Hepatocyte (in vitro differentiated cells): ENCODE results near the gene AGO3. TPM values are rescaled to one million over a fixed set of nuclear protein-coding genes. Genes with fewer than 3 reads are reported as not detected.

Source experiments
- DNase-seq: peaks from one replicate; pipeline ENCODE4 v3.0.0-alpha.2; 2016; ENCODE audit warnings: low spot score
- H2AFZ ChIP-seq: fragments of 200-600 bp; sonication (generic); 2 replicates; pipeline ENCODE4 v1.6.0; 2016; ENCODE audit warnings: antibody characterized with exemption, mild to moderate bottlenecking
- H3K27ac ChIP-seq: fragments of 200-600 bp; sonication (generic); 2 replicates; pipeline ENCODE4 v1.5.1; 2016; ENCODE audit warnings: mild to moderate bottlenecking
- H3K27me3 ChIP-seq: fragments of 200-600 bp; sonication (generic); 2 replicates; pipeline ENCODE4 v1.6.1; 2016
- H3K36me3 ChIP-seq: fragments of 200-600 bp; sonication (generic); replicated peaks from 2 replicates; pipeline ENCODE4 v1.5.1; 2016; ENCODE audit warnings: low read depth; ENCODE audit not compliant: insufficient read depth
- H3K4me1 ChIP-seq: fragments of 200-600 bp; sonication (generic); 2 replicates; pipeline ENCODE4 v1.5.1; 2016; ENCODE audit warnings: mild to moderate bottlenecking, moderate library complexity; ENCODE audit not compliant: insufficient read depth
- H3K4me2 ChIP-seq: fragments of 200-600 bp; sonication (generic); 2 replicates; pipeline ENCODE4 v1.6.0; 2016
- H3K4me3 ChIP-seq: fragments of 200-600 bp; sonication (generic); 2 replicates; pipeline ENCODE4 v1.5.1; 2016; ENCODE audit warnings: mild to moderate bottlenecking
- H3K79me2 ChIP-seq: fragments of 200-600 bp; sonication (generic); 2 replicates; pipeline ENCODE4 v1.6.0; 2017; ENCODE audit warnings: mild to moderate bottlenecking
- H3K9me2 ChIP-seq: fragments of 200-600 bp; sonication (generic); replicated peaks from 2 replicates; pipeline ENCODE4 v1.6.0; 2017; ENCODE audit warnings: mild to moderate bottlenecking; ENCODE audit not compliant: insufficient read depth
- H3K9me3 ChIP-seq: fragments of 200-600 bp; sonication (generic); 2 replicates; pipeline ENCODE4 v1.5.1; 2016; ENCODE audit warnings: low read depth, mild to moderate bottlenecking
- H4K20me1 ChIP-seq: fragments of 200-600 bp; sonication (generic); 2 replicates; pipeline ENCODE4 v1.6.0; 2016; ENCODE audit warnings: mild to moderate bottlenecking; ENCODE audit not compliant: insufficient read depth, poor library complexity, severe bottlenecking
- CTCF ChIP-seq: fragments of 200-600 bp; sonication (generic); IDR thresholded peaks from 2 replicates; pipeline ENCODE4 v1.5.1; 2016; ENCODE audit warnings: antibody characterized with exemption, mild to moderate bottlenecking; ENCODE audit not compliant: poor library complexity
- EZH2 ChIP-seq: fragments of 200-600 bp; sonication (generic); IDR thresholded peaks from 2 replicates; pipeline ENCODE4 v1.6.1; 2016; ENCODE audit warnings: antibody characterized with exemption, mild to moderate bottlenecking, borderline replicate concordance
- EZH2phosphoT487 ChIP-seq: fragments of 200-600 bp; sonication (generic); IDR thresholded peaks from one replicate; pipeline ENCODE4 v1.6.1; 2018; ENCODE audit warnings: antibody characterized with exemption, mild to moderate bottlenecking, low read depth, moderate library complexity; ENCODE audit not compliant: unreplicated experiment, severe bottlenecking
- WGBS: methylation state at CpG from one replicate; pipeline ENCODE4 v1.1.6; 2016; ENCODE audit warnings: low lambda C conversion rate; ENCODE audit errors: missing lambda C conversion rate; 5-methylcytosine and 5-hydroxymethylcytosine counted together
- polyA plus RNA-seq: library from polyadenylated mRNA; unstranded; fragments of >200 nt; fragmentation: Nextera tagmentation; extraction: Ambion mirVana; gene quantifications from 2 replicates; pipeline ENCODE4 v1.2.1, GENCODE V29; 2016
- total RNA-seq: library from RNA; depleted of rRNA; stranded (reverse); fragments of >200 nt; gene quantifications from 2 replicates; pipeline ENCODE4 v1.2.3, GENCODE V29; 2014

AGO3 gene
- total and polyA plus RNA-seq, 2 experiments from 2014 or later, result 16.9 to 24.4 TPM

DNA sequence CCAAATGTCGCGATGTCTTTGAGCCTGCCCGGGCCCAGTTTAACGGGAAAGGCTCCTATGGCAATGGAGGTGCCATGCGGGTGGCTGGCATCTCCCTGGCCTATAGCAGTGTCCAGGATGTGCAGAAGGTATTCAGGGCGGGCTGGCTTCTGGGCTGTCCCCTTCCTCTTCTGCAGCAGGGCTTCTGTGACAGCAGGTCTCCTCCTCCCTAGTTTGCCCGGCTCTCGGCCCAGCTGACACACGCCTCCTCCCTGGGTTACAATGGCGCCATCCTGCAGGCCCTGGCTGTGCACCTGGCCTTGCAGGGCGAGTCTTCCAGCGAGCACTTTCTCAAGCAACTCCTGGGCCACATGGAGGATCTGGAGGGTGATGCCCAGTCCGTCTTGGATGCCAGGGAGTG lies 160.8 kb downstream of the AGO3 start:
- H3K36me3 ChIP-seq, result no peaks in the 10 kb centered on the region

GRCh38 chr1:36092166-36092797 lies 161.4 kb downstream of the AGO3 start:
- TF ChIP-seq CTCF (no peak), EZH2phosphoT487 (no peak)
- H3K36me3 ChIP-seq, result no peaks in the 10 kb centered on the region
- no peak for DNase-seq

More for the DNA sequence above, 160.8 kb downstream of the AGO3 start:
- peaks cover 3% of the 10 kb centered on the region for H4K20me1 ChIP-seq
- H3K9me3 ChIP-seq, result no peaks in the 10 kb centered on the region
- no peaks in the 10 kb centered on the region for H3K27me3 ChIP-seq
- DNase-seq, result no peak
- no peak overlapping the region for H2AFZ ChIP-seq
- no peak overlapping the region for H3K4me3 ChIP-seq
- H3K4me2 ChIP-seq, result no peak overlapping the region
- H3K4me1 ChIP-seq, result peaks cover 15% of the 10 kb centered on the region
- H3K79me2 ChIP-seq, result peaks cover 27% of the 10 kb centered on the region
- no peak overlapping the region for H3K27ac ChIP-seq
- no peaks in the 10 kb centered on the region for H3K9me2 ChIP-seq
- WGBS, result 93% methylated on average over 13 of the region's 13 CpGs
- no peak for TF ChIP-seq EZH2
- no peak for TF ChIP-seq CTCF
- no peak for TF ChIP-seq EZH2phosphoT487

GRCh38 chr1:36092798-36093185 lies 161.9 kb downstream of the AGO3 start:
- Histone ChIP-seq H3K9me3 (no peaks in the 10 kb centered on the region), H3K27ac (no peak overlapping the region), H2AFZ (no peak overlapping the region), H3K79me2 (peaks cover 27% of the 10 kb centered on the region), H4K20me1 (peaks cover 3% of the 10 kb centered on the region), H3K36me3 (no peaks in the 10 kb centered on the region), H3K4me3 (no peak overlapping the region), H3K4me2 (no peak overlapping the region), H3K9me2 (no peaks in the 10 kb centered on the region), H3K27me3 (no peaks in the 10 kb centered on the region), H3K4me1 (peaks cover 15% of the 10 kb centered on the region)
- WGBS, result 95% methylated on average over 9 of the region's 9 CpGs
- TF ChIP-seq CTCF (no peak), EZH2phosphoT487 (no peak), EZH2 (no peak)
- DNase-seq, result no peak

More at GRCh38 chr1:36092166-36092797, 161.4 kb downstream of the AGO3 start:
- H3K4me3 ChIP-seq, result no peak overlapping the region
- H3K4me2 ChIP-seq, result no peak overlapping the region
- no peaks in the 10 kb centered on the region for H3K9me3 ChIP-seq
- 98% methylated on average over 17 of the region's 17 CpGs for WGBS
- no peaks in the 10 kb centered on the region for H3K27me3 ChIP-seq
- H3K4me1 ChIP-seq, result peaks cover 15% of the 10 kb centered on the region
- H2AFZ ChIP-seq, result no peak overlapping the region
- no peak overlapping the region for H3K27ac ChIP-seq
- peaks cover 27% of the 10 kb centered on the region for H3K79me2 ChIP-seq
- no peaks in the 10 kb centered on the region for H3K9me2 ChIP-seq
- peaks cover 3% of the 10 kb centered on the region for H4K20me1 ChIP-seq

GRCh38 chr1:36093226-36093625 lies 162.3 kb downstream of the AGO3 start:
- Histone ChIP-seq H3K9me3 (no peaks in the 10 kb centered on the region), H4K20me1 (peaks cover 3% of the 10 kb centered on the region), H3K27ac (no peak overlapping the region), H3K4me3 (no peak overlapping the region), H3K4me2 (no peak overlapping the region), H3K9me2 (no peaks in the 10 kb centered on the region), H3K79me2 (peaks cover 27% of the 10 kb centered on the region), H3K36me3 (no peaks in the 10 kb centered on the region), H3K4me1 (peaks cover 14% of the 10 kb centered on the region), H2AFZ (no peak overlapping the region), H3K27me3 (no peaks in the 10 kb centered on the region)
- 96% methylated on average over 7 of the region's 7 CpGs for whole genome bisulfite sequencing
- TF ChIP-seq EZH2 (no peak), CTCF (no peak)
- no peak for DNase-seq
